Esophagus squamous epithelium (tissue), 4 donors: Measurements from ENCODE around the gene FAH.

Experiments used
- POLR2A ChIP-seq, 4 donors: fragments of 450-650 bp; IDR thresholded peaks; one replicate each; pipeline ENCODE4 v1.6.1; 2017; ENCODE audit warnings: antibody characterized with exemption in 4 of 4, mild to moderate bottlenecking in 4 of 4, moderate library complexity in 3 of 4
- TF ChIP-seq, protein P1 (sequence below), 6 experiments: fragments of 450-650 bp in 4 of 6; fragments of 200-600 bp in 2 of 6; sonication (generic) in 2 of 6; IDR thresholded peaks; one replicate each; pipeline ENCODE4 v1.5.1; 2016 to 2019; ENCODE audit warnings: antibody characterized with exemption in 6 of 6, mild to moderate bottlenecking in 4 of 6, moderate library complexity in 4 of 6

GRCh38 chr15:80171787-80172186 is 19.0 kb downstream of the FAH start:
- TF ChIP-seq, protein P1, sequence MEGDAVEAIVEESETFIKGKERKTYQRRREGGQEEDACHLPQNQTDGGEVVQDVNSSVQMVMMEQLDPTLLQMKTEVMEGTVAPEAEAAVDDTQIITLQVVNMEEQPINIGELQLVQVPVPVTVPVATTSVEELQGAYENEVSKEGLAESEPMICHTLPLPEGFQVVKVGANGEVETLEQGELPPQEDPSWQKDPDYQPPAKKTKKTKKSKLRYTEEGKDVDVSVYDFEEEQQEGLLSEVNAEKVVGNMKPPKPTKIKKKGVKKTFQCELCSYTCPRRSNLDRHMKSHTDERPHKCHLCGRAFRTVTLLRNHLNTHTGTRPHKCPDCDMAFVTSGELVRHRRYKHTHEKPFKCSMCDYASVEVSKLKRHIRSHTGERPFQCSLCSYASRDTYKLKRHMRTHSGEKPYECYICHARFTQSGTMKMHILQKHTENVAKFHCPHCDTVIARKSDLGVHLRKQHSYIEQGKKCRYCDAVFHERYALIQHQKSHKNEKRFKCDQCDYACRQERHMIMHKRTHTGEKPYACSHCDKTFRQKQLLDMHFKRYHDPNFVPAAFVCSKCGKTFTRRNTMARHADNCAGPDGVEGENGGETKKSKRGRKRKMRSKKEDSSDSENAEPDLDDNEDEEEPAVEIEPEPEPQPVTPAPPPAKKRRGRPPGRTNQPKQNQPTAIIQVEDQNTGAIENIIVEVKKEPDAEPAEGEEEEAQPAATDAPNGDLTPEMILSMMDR (IDR thresholded peaks at IDR 0.05) = no peak
- TF ChIP-seq POLR2A (IDR thresholded peaks at IDR 0.05) = no peak
